GM23338 (cell line): Measurements from ENCODE around the gene MBD3L4. TPM values are rescaled to one million over a fixed set of nuclear protein-coding genes. Genes with fewer than 3 reads are reported as not detected.

Experiments
- ATAC-seq: fragments of 200-7000 bp; cut with Tn5 transposase; 3 replicates; pipeline ENCODE4 v1.9.1; 2020
- DNase-seq: peaks from one replicate; pipeline ENCODE4 v3.0.0-alpha.2; 2015; ENCODE audit warnings: low spot score
- H2AFZ ChIP-seq: fragments of 200-600 bp; sonication (generic); 2 replicates; pipeline ENCODE4 v1.8.0; 2016; ENCODE audit warnings: antibody characterized with exemption, mild to moderate bottlenecking, moderate library complexity
- H3F3A ChIP-seq: fragments of 200-600 bp; sonication (generic); replicated peaks from 2 replicates; pipeline ENCODE4 v1.8.0; 2017; ENCODE audit warnings: antibody characterized with exemption, mixed run types, low read depth
- H3K27ac ChIP-seq: fragments of 200-600 bp; sonication (generic); 2 replicates; pipeline ENCODE4 v1.6.1; 2016; ENCODE audit warnings: low read depth
- H3K27me3 ChIP-seq: fragments of 200-600 bp; sonication (generic); 2 replicates; pipeline ENCODE4 v1.8.0; 2016; ENCODE audit warnings: mild to moderate bottlenecking, mixed run types, moderate library complexity; ENCODE audit not compliant: insufficient read depth
- H3K36me3 ChIP-seq: fragments of 200-600 bp; sonication (generic); 2 replicates; pipeline ENCODE4 v1.8.0; 2016; ENCODE audit warnings: mild to moderate bottlenecking; ENCODE audit not compliant: insufficient read depth
- H3K4me1 ChIP-seq: fragments of 200-600 bp; sonication (generic); 2 replicates; pipeline ENCODE4 v1.8.0; 2016; ENCODE audit warnings: mild to moderate bottlenecking, moderate library complexity; ENCODE audit not compliant: insufficient read depth
- H3K4me2 ChIP-seq: fragments of 200-600 bp; sonication (generic); 2 replicates; pipeline ENCODE4 v1.7.1; 2017; ENCODE audit warnings: mixed run types
- H3K4me3 ChIP-seq: fragments of 200-600 bp; sonication (generic); 2 replicates; pipeline ENCODE4 v1.6.1; 2016; ENCODE audit warnings: mixed run types
- H3K79me2 ChIP-seq: fragments of 200-600 bp; sonication (generic); replicated peaks from 2 replicates; pipeline ENCODE4 v1.8.0; 2017; ENCODE audit warnings: mild to moderate bottlenecking; ENCODE audit not compliant: insufficient read depth
- H3K9me2 ChIP-seq: fragments of 200-600 bp; sonication (generic); 2 replicates; pipeline ENCODE4 v1.8.0; 2017; ENCODE audit not compliant: insufficient read depth
- H4K20me1 ChIP-seq: fragments of 200-600 bp; sonication (generic); replicated peaks from 2 replicates; pipeline ENCODE4 v1.8.0; 2017; ENCODE audit warnings: mild to moderate bottlenecking; ENCODE audit not compliant: insufficient read depth
- H3K27ac Mint-ChIP-seq: 2 replicates; pipeline ENCODE4 v1.8.0; 2020; ENCODE audit warnings: inconsistent platforms, mild to moderate bottlenecking, moderate library complexity, mixed read lengths
- H3K27me3 Mint-ChIP-seq: 3 replicates; pipeline ENCODE4 v1.8.0; 2022; ENCODE audit warnings: low read depth, mild to moderate bottlenecking, moderate library complexity, mixed read lengths, inconsistent platforms; ENCODE audit not compliant: insufficient read depth, poor library complexity
- H3K36me3 Mint-ChIP-seq: 3 replicates; pipeline ENCODE4 v1.8.0; 2021; ENCODE audit warnings: low read depth, mild to moderate bottlenecking, inconsistent platforms, moderate library complexity, mixed read lengths
- H3K4me1 Mint-ChIP-seq: 3 replicates; pipeline ENCODE4 v1.8.0; 2020; ENCODE audit warnings: mild to moderate bottlenecking, inconsistent platforms, mixed read lengths
- H3K4me3 Mint-ChIP-seq: 3 replicates; pipeline ENCODE4 v1.8.0; 2021; ENCODE audit warnings: moderate library complexity, mild to moderate bottlenecking, inconsistent platforms, mixed read lengths
- H3K9me3 Mint-ChIP-seq: 3 replicates; pipeline ENCODE4 v1.8.0; 2020; ENCODE audit warnings: moderate library complexity, mild to moderate bottlenecking, inconsistent platforms, mixed read lengths
- JUNB ChIP-seq: IDR thresholded peaks from one replicate; pipeline ENCODE4 v1.6.1; 2016; ENCODE audit warnings: antibody characterized with exemption; ENCODE audit not compliant: unreplicated experiment
- NANOG ChIP-seq: IDR thresholded peaks from 2 replicates; pipeline ENCODE4 v1.6.1; 2016; ENCODE audit warnings: antibody characterized with exemption, borderline replicate concordance
- ZNF331 ChIP-seq: fragments of 250-450 bp; sonication (Bioruptor Pico); IDR thresholded peaks from 2 replicates; pipeline ENCODE4 v1.5.0; 2020; ENCODE audit warnings: low read depth, mild to moderate bottlenecking, moderate library complexity
- polyA plus RNA-seq: library from polyadenylated mRNA; unstranded; fragments of >200 nt; fragmentation: Nextera tagmentation; extraction: Ambion mirVana; gene quantifications from 2 replicates; pipeline ENCODE4 v1.2.1, GENCODE V29; 2016
- total RNA-seq: library from RNA; depleted of rRNA; stranded (reverse); fragments of >200 nt; shearing (Covaris generic); gene quantifications from 2 replicates; pipeline ENCODE4 v1.2.3, GENCODE V29; 2014
- TF ChIP-seq, protein P1 (sequence below): fragments of 250-450 bp; sonication (Bioruptor Pico); IDR thresholded peaks from 2 replicates; pipeline ENCODE4 v1.5.0; 2020; ENCODE audit warnings: mild to moderate bottlenecking, moderate library complexity
- TF ChIP-seq, protein P2 (sequence below), 2 experiments: fragments of 200-600 bp in 1 of 2; sonication (generic) in 1 of 2; conservative IDR thresholded peaks; 2 replicates each; pipeline versions ENCODE4 v1.5.1 to v1.6.1; 2016 to 2017; ENCODE audit warnings: antibody characterized with exemption in 2 of 2, low read depth in 2 of 2, mild to moderate bottlenecking in 2 of 2, moderate library complexity in 1 of 2

The MBD3L4 gene
- total and polyA plus RNA-seq, 2 experiments from 2014 or later = not detected

GRCh38 chr19:6997679-6998445 lies 42.1 kb downstream of the MBD3L4 start:
- TF ChIP-seq, protein P1, sequence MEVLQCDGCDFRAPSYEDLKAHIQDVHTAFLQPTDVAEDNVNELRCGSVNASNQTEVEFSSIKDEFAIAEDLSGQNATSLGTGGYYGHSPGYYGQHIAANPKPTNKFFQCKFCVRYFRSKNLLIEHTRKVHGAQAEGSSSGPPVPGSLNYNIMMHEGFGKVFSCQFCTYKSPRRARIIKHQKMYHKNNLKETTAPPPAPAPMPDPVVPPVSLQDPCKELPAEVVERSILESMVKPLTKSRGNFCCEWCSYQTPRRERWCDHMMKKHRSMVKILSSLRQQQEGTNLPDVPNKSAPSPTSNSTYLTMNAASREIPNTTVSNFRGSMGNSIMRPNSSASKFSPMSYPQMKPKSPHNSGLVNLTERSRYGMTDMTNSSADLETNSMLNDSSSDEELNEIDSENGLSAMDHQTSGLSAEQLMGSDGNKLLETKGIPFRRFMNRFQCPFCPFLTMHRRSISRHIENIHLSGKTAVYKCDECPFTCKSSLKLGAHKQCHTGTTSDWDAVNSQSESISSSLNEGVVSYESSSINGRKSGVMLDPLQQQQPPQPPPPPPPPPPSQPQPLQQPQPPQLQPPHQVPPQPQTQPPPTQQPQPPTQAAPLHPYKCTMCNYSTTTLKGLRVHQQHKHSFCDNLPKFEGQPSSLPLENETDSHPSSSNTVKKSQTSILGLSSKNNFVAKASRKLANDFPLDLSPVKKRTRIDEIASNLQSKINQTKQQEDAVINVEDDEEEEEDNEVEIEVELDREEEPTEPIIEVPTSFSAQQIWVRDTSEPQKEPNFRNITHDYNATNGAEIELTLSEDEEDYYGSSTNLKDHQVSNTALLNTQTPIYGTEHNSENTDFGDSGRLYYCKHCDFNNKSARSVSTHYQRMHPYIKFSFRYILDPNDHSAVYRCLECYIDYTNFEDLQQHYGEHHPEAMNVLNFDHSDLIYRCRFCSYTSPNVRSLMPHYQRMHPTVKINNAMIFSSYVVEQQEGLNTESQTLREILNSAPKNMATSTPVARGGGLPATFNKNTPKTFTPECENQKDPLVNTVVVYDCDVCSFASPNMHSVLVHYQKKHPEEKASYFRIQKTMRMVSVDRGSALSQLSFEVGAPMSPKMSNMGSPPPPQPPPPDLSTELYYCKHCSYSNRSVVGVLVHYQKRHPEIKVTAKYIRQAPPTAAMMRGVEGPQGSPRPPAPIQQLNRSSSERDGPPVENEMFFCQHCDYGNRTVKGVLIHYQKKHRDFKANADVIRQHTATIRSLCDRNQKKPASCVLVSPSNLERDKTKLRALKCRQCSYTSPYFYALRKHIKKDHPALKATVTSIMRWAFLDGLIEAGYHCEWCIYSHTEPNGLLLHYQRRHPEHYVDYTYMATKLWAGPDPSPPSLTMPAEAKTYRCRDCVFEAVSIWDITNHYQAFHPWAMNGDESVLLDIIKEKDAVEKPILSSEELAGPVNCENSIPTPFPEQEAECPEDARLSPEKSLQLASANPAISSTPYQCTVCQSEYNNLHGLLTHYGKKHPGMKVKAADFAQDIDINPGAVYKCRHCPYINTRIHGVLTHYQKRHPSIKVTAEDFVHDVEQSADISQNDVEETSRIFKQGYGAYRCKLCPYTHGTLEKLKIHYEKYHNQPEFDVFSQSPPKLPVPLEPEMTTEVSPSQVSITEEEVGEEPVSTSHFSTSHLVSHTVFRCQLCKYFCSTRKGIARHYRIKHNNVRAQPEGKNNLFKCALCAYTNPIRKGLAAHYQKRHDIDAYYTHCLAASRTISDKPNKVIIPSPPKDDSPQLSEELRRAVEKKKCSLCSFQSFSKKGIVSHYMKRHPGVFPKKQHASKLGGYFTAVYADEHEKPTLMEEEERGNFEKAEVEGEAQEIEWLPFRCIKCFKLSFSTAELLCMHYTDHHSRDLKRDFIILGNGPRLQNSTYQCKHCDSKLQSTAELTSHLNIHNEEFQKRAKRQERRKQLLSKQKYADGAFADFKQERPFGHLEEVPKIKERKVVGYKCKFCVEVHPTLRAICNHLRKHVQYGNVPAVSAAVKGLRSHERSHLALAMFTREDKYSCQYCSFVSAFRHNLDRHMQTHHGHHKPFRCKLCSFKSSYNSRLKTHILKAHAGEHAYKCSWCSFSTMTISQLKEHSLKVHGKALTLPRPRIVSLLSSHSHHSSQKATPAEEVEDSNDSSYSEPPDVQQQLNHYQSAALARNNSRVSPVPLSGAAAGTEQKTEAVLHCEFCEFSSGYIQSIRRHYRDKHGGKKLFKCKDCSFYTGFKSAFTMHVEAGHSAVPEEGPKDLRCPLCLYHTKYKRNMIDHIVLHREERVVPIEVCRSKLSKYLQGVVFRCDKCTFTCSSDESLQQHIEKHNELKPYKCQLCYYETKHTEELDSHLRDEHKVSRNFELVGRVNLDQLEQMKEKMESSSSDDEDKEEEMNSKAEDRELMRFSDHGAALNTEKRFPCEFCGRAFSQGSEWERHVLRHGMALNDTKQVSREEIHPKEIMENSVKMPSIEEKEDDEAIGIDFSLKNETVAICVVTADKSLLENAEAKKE (CRISPR knock-in tag) = no peak
- H3K27ac Mint-ChIP-seq = no peak overlapping the region
- ATAC-seq (no peak), DNase-seq (no peak)
- no peak overlapping the region for H3K27ac ChIP-seq
- no peaks in the 10 kb centered on the region for H3K4me1 Mint-ChIP-seq
- H3F3A ChIP-seq = no peaks in the 10 kb centered on the region
- peaks cover 3% of the 10 kb centered on the region; the same call in 1 of the 2 replicates for H3K36me3 ChIP-seq
- H3K9me2 ChIP-seq = no peaks in the 10 kb centered on the region
- H4K20me1 ChIP-seq = no peaks in the 10 kb centered on the region
- no peak overlapping the region for H3K4me2 ChIP-seq
- H3K79me2 ChIP-seq = no peaks in the 10 kb centered on the region
- peaks cover 93% of the 10 kb centered on the region for H3K9me3 Mint-ChIP-seq
- no peaks in the 10 kb centered on the region for H3K4me1 ChIP-seq
- H3K4me3 Mint-ChIP-seq = no peak overlapping the region
- H2AFZ ChIP-seq = no peak overlapping the region
- H3K27me3 Mint-ChIP-seq = peaks cover 7% of the 10 kb centered on the region
- no peaks in the 10 kb centered on the region for H3K27me3 ChIP-seq
- peaks cover 59% of the 10 kb centered on the region for H3K36me3 Mint-ChIP-seq
- no peak overlapping the region for H3K4me3 ChIP-seq

GRCh38 chr19:6996810-6997209 lies 43.2 kb downstream of the MBD3L4 start:
- no peaks in the 10 kb centered on the region for H3K79me2 ChIP-seq
- no peak overlapping the region for H3K27ac Mint-ChIP-seq
- H3K27ac ChIP-seq = no peak overlapping the region
- no peaks in the 10 kb centered on the region for H3K4me1 ChIP-seq
- DNase-seq (no peak), ATAC-seq (no peak)
- H2AFZ ChIP-seq = no peak overlapping the region
- peaks cover 58% of the 10 kb centered on the region for H3K36me3 Mint-ChIP-seq
- no peak overlapping the region for H3K4me3 ChIP-seq
- no peaks in the 10 kb centered on the region for H3K27me3 ChIP-seq
- no peaks in the 10 kb centered on the region for H4K20me1 ChIP-seq
- peaks cover 7% of the 10 kb centered on the region for H3K27me3 Mint-ChIP-seq
- H3K9me3 Mint-ChIP-seq = peaks cover 87% of the 10 kb centered on the region
- H3K4me2 ChIP-seq = no peak overlapping the region
- H3K4me3 Mint-ChIP-seq = no peak overlapping the region
- TF ChIP-seq JUNB (no peak), NANOG (no peak), ZNF331 (CRISPR knock-in tag) (no peak)
- TF ChIP-seq, protein P2, sequence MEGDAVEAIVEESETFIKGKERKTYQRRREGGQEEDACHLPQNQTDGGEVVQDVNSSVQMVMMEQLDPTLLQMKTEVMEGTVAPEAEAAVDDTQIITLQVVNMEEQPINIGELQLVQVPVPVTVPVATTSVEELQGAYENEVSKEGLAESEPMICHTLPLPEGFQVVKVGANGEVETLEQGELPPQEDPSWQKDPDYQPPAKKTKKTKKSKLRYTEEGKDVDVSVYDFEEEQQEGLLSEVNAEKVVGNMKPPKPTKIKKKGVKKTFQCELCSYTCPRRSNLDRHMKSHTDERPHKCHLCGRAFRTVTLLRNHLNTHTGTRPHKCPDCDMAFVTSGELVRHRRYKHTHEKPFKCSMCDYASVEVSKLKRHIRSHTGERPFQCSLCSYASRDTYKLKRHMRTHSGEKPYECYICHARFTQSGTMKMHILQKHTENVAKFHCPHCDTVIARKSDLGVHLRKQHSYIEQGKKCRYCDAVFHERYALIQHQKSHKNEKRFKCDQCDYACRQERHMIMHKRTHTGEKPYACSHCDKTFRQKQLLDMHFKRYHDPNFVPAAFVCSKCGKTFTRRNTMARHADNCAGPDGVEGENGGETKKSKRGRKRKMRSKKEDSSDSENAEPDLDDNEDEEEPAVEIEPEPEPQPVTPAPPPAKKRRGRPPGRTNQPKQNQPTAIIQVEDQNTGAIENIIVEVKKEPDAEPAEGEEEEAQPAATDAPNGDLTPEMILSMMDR (conservative IDR thresholded peaks at IDR 0.05; ENCODE audit: low read depth in 2 of 2) = no peak
- no peaks in the 10 kb centered on the region for H3F3A ChIP-seq
- H3K36me3 ChIP-seq = no peaks in the 10 kb centered on the region; the same call in 1 of the 2 replicates
- H3K4me1 Mint-ChIP-seq = no peaks in the 10 kb centered on the region
- no peaks in the 10 kb centered on the region for H3K9me2 ChIP-seq
